Left cardiac atrium (tissue), 4 donors: ENCODE data around the gene HOXC11. TPM values are rescaled to one million over a fixed set of nuclear protein-coding genes. Genes with fewer than 3 reads are reported as not detected.
A peak's percentile ranks its signal among the peaks of the same experiment; 100 is the strongest.

Source experiments
- ATAC-seq, 2 donors: fragments of 200-7000 bp; cut with Tn5 transposase; one replicate each; pipeline ENCODE4 v1.9.1; 2020; ENCODE audit warnings: mild to moderate bottlenecking in 2 of 2, moderate library complexity in 2 of 2
- DNase-seq: peaks from one replicate; pipeline ENCODE4 v3.0.0-alpha.2; 2020
- intact Hi-C, 2 donors: fragments of 100-400 bp; cut with DNase I; formaldehyde crosslinking; loops; one replicate each; pipeline versions ENCODE4 v1.14.1 to v1.15.1; 2022 to 2023
- total RNA-seq, 2 donors: library from RNA; stranded (reverse); fragmentation: NEBNext Ultra II Directional; extraction: Animal tissue kit (Norgen Biotek cat#: 25700); gene quantifications; one replicate each; pipeline ENCODE4 v1.2.1, GENCODE V29; 2021
- donor health status: DM: no; HTN: yes; CAD: no.
- donor health status: DM: no; HTN: yes; CAD: no; lungs with severe emphysema.
- donor health status: DM: yes; HTN: yes; CAD: no.
- donor health status: Dilated cardiomyopathy.

Gene HOXC11
- total RNA-seq, 2 donors from 2014 or later = not detected

DNA sequence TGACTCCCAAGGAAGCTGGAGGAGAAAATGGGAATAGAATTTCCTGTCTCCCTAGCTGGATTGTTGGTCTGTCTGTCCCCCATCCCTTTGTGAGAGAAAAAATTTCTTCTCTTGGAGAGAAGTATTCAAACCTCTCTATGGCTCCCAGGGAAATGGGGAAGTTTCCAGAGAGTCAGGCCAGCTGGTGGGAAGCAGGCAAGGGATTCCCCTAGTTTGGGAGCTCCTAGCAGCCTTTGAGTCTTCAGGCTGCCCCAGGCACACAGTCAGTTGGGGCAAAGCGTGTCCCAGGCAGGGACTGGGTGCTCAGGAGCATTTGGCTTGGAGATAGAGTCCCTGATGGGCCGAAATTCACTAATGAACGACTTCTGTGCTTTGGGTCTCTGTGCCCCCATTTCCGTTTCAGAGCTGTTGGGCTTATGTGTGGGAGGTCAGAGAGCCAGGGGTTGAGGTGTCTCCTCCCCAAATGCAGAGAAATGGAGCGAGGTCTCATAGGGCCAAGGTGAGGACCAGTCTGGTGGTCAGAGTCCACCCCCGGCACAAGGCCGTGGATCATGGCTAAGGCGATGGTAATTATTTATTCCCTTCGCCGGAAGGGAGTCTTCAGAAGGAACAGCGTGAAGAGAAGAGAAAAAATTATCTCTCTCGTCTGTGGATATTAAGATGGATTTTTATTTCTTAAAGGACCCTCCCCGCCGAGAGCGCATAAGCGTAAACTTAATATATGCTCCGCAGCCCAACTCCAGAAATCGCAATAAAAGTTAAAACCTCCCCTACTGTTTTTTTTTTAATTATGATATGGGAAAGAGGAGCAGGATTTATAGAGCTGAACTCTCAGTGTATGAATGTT lies 20.5 kb downstream of the HOXC11 start:
- no peak for ATAC-seq
- no peak for DNase-seq
- intact Hi-C loops = no loop called here

- intact Hi-C loops = no loop called here
- DNase-seq (no peak), ATAC-seq (no peak)
These were observed 21.0 kb downstream of the HOXC11 start for GRCh38 chr12:53994009-53994263.

DNA sequence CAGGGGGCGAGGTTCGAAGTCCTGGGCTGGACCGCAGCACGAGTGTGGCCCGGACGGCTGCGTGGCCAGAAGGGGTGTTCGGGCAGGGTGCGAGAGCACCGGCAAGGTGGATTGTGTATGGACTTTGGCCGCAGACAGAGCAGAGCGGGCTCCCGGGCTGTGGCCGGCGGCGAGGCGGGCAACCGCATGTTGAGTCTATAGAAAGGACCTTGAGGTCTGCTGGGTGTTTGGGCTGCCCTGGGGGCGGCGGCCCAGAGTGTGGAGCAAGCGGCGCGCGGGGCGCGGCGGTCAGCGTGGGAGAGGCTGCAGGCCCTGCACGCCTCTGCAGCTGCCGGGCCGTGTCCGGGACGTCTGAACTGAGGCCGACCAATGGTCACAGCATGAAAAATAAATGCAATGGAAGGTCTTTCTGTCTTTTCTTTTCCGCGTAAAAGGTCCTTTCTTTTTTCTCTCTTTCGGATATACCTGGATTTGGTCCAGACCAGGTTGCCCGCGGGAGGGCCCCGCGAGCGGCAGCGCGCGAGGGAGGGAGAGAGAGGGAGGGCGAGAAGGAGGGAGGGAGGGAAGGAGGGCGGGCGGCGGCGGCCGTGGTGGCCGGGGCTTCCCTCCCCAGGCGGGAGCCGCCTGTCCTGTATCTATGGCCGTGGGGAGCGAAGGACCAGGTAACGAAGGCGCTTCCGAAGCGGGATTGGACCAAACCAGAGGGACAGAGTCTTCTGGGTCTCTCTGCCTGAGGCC lies 21.5 kb downstream of the HOXC11 start:
- no peak for DNase-seq

GRCh38 chr12:53995002-53995377 lies 22.1 kb downstream of the HOXC11 start:
- intact Hi-C loops = no loop called here
- no peak for DNase-seq
- no peak for ATAC-seq

More for the DNA sequence above, 21.5 kb downstream of the HOXC11 start:
- intact Hi-C loops = no loop called here
- peak in 1 of 2 donors; percentile 42 for ATAC-seq

- no peak for DNase-seq
- intact Hi-C loops = no loop called here
- ATAC-seq = peak; percentile 46 to 61
These were observed 22.7 kb downstream of the HOXC11 start for GRCh38 chr12:53995378-53996239.

DNA sequence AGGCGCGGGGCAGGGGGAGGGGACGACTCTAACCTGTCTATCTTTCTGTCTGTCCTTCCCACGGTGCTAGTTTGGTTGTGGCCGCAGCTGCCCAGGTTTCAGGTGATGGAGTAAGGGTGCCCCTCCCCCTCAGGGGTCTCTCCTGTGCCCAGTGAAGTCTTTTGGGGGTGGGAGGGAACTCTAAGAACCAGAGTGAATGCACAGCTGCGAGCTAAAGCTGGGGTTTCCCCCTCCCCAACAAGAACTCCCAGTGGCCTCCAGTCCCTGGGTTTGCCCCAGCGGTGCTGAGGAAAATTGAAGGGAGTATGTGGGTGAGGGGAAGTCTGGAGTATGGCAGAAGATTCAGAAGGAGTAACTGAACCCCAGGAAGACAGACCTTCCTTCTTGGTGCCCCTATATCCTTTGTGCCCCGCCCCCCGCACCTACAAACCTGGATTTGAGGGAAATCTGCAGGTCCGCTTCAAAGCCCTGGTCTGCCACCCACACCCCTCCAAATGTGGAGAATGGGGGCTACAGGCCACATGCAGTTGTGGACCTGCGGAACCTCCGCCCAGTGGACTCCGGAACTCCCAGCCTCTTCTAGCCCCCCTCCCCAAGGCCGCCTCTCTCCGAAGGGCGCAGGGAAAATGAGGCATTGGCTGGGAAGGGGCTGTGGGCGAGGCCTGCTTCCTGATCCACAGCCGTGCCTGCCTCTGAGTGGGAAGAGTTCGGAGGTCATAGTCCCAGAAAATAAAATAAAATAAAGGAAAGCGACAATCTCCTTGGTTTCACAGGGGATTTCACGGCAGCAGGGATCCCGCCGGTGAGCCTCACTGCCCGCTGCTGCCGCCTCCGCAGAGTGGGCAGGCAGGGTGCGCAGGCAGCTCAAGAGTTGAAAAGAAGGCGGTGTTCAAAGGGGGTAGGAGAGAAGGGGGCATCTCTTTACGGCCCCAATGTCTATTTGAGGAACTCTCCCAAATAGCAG lies 23.6 kb downstream of the HOXC11 start:
- ATAC-seq (no peak), DNase-seq (no peak)
- intact Hi-C loops = no loop called here

- intact Hi-C loops = no loop called here
- ATAC-seq = no peak
These were observed 24.5 kb downstream of the HOXC11 start for GRCh38 chr12:53997204-53998109.

DNA sequence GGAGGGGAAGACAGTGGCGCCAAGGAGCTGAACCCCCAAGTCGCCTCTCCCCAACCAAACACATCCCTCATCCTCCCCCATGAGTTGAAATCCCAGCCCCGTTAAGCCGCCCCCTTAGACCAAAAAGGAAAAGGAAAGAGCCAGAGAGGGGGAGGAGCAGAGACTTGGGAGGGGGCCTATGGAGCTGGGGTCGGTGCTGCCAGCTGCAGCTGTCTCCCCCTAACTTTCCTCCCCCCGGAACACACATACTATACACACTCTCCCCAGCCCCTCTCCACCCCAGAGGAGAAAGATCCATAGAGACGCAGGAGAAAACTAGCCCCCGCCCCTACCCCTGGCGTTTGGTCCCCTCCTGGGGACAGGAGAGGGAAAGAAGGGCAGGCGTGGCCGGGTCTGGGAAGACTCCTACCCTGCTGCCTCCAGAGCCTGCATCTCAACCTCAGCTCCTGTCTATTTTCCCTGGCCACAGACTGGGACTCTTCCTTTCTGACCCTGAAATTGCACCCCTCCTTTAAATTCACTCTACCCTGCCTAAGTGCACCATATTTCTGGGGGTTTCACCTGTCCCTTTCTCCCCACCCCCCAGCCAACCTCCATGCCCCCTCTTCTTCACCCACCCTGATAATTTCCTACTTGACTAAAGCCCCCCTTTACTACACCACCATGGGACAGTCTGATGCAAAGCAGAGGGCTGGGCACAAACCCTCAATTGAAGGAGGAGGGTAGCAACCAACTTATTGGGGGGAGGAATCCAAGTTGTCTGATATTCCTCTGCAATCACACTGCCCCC lies 25.4 kb downstream of the HOXC11 start:
- ATAC-seq (no peak), DNase-seq (no peak)
- intact Hi-C loops = no loop called here

More at GRCh38 chr12:53997204-53998109, 24.5 kb downstream of the HOXC11 start:
- DNase-seq = no peak

DNA sequence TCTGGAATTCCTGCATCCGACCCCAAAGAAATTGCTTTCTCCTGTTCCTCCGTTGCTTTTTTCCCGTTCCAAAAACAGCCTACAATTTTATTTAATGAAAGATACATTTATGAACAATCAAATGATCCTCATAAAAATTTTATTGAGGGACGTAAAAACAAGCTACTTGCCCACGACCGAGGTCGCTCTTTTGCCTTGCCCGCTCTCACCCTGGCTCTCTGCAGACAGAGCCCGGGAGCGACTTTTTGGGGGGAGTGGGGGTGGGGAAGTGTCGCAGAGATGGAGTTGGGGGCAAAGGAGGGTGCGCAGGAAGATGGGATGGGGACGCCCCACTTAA lies 25.9 kb downstream of the HOXC11 start:
- intact Hi-C loops = no loop called here
- ATAC-seq = no peak
- DNase-seq = no peak

- intact Hi-C loops = no loop called here
- DNase-seq = no peak
- no peak for ATAC-seq
These were observed 26.7 kb downstream of the HOXC11 start for GRCh38 chr12:53999559-54000115.

DNA sequence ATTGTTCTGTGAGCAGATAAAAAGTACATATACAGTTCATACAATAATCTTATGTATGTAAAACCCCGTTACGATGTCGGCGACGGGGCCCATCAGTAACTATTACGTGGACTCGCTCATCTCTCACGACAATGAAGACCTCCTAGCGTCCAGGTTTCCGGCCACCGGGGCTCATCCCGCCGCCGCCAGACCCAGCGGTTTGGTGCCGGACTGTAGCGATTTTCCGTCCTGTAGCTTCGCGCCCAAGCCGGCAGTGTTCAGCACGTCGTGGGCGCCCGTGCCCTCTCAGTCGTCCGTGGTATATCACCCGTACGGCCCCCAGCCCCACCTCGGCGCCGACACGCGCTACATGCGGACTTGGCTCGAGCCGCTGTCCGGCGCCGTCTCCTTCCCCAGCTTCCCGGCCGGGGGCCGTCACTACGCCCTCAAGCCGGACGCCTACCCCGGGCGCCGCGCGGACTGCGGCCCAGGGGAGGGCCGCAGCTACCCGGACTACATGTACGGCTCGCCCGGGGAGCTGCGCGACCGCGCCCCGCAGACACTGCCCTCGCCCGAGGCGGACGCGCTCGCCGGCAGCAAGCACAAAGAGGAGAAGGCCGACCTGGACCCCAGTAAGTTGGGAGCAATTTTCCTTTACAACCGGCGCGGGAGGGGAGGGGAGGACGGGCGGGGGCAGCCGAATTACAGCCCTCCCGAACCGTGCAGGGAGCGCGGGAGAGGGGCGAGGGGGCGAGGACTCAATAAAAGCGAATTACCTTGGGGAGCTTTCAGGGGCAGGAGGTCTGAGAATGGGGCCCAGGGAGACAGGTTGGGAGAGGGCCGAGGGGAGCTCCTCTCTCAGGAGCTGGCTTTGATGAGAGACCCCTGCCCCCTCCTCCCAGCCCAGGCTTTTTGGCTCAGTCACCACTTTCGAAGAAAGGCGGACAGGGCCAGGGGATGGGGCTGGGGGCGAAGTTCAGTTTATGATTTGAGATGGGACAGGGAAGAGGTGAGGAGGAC lies 27.5 kb downstream of the HOXC11 start, which contains the start of gene HOXC9:
TSS of gene HOXC9 (plus strand) at position 46 of the 999 bp plus-strand sequence. CDS start at position 74, 28 bp downstream.
- intact Hi-C loops = no loop called here
- DNase-seq (no peak), ATAC-seq (peak in 1 of 2 donors; percentile 24)

GRCh38 chr12:54001283-54002187 lies 28.6 kb downstream of the HOXC11 start:
- intact Hi-C loops = no loop called here
- DNase-seq = no peak
- no peak for ATAC-seq

DNA sequence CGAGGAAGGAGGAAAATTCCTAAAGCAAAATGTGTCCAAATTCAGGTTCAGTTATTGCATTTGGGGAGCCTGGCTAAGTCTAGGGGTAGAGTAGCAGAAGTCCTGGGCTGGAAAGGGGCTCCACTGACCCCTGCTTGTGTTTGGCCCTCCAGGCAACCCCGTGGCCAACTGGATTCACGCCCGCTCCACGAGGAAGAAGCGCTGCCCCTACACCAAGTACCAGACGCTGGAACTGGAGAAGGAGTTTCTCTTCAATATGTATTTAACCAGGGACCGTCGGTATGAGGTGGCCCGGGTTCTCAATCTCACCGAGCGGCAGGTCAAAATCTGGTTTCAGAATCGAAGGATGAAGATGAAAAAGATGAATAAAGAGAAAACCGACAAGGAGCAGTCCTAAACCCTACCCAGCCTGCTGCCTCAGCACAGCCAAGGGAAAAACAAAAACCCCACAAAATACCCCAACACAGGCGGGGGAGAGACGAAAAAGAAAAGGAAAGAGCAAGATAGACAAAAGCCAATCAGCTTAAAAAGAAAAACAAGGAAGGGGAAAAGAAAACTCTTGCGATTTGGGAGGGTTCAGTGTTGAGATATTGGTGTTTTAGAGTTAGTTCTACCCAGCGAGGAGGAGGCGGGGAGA lies 29.5 kb downstream of the HOXC11 start:
- DNase-seq (no peak), ATAC-seq (no peak)
- intact Hi-C loops = no loop called here

GRCh38 chr12:54002915-54003389 lies 30.0 kb downstream of the HOXC11 start:
- ATAC-seq (no peak), DNase-seq (no peak)
- intact Hi-C loops = no loop called here
